H1 (cell line): ENCODE data around the gene P4HB. TPM values are rescaled to one million over a fixed set of nuclear protein-coding genes. Genes with fewer than 3 reads are reported as not detected.

Experiments
- CTCF ChIA-PET: fragments of 300-600 bp; sonication (Branson Sonifier 250); formaldehyde crosslinking; loops from one replicate; lab custom pipeline; 2021; ENCODE audit not compliant: partially characterized antibody; lab: Charles Lee
- POLR2A ChIA-PET: fragments of 300-600 bp; sonication (Branson Sonifier 250); formaldehyde crosslinking; loops from one replicate; lab custom pipeline; 2021; ENCODE audit warnings: inconsistent platforms; ENCODE audit not compliant: partially characterized antibody; lab: Charles Lee
- DNase-seq, 2 experiments: peaks; one replicate each; pipeline versions ENCODE4 v3.0.0 to v3.0.0-alpha.2; 2010 to 2022; ENCODE audit warnings: low spot score in 2 of 2, low read depth in 1 of 2, mixed read lengths in 1 of 2
- FAIRE-seq: peaks from 2 replicates; lab custom pipeline; 2011; peaks lifted over from hg19 to GRCh38; lab: Jason Lieb, UNC
- H2AFZ ChIP-seq: 2 replicates; pipeline ENCODE4 v1.8.1; 2012; ENCODE audit warnings: low read length, inconsistent platforms
- H2AK5ac ChIP-seq: 2 replicates; pipeline ENCODE4 v1.6.1; 2013; ENCODE audit warnings: low read depth, low read length
- H2BK120ac ChIP-seq: replicated peaks from 2 replicates; pipeline ENCODE3; 2013; ENCODE audit warnings: low read depth, low read length, inconsistent platforms
- H2BK12ac ChIP-seq: 2 replicates; pipeline ENCODE4 v1.6.1; 2013; ENCODE audit warnings: low read depth, low read length
- H2BK15ac ChIP-seq: 2 replicates; pipeline ENCODE4 v1.6.1; 2013; ENCODE audit warnings: low read length
- H2BK20ac ChIP-seq: 2 replicates; pipeline ENCODE4 v1.6.1; 2013; ENCODE audit warnings: low read length
- H2BK5ac ChIP-seq: 2 replicates; pipeline ENCODE4 v1.6.1; 2013; ENCODE audit warnings: low read depth, low read length
- H3K14ac ChIP-seq: 2 replicates; pipeline ENCODE4 v1.6.1; 2013; ENCODE audit warnings: inconsistent platforms; ENCODE audit not compliant: insufficient read length
- H3K18ac ChIP-seq: 2 replicates; pipeline ENCODE4 v1.6.1; 2013; ENCODE audit warnings: low read length; ENCODE audit errors: extremely low read depth
- H3K23ac ChIP-seq: 2 replicates; pipeline ENCODE4 v1.6.1; 2013; ENCODE audit warnings: inconsistent platforms; ENCODE audit not compliant: insufficient read length
- H3K23me2 ChIP-seq: 2 replicates; pipeline ENCODE4 v1.6.1; 2013; ENCODE audit warnings: low read depth, low read length
- H3K27ac ChIP-seq: 2 replicates; pipeline ENCODE4 v1.6.1; 2011; ENCODE audit warnings: low read depth, low read length, inconsistent platforms
- H3K27me3 ChIP-seq, 4 experiments: replicated peaks in 1 of 4; 1 replicate in 1 of 4; 2 replicates in 3 of 4; pipeline versions ENCODE4 v1.6.1 to v1.8.1; 2011 to 2013; ENCODE audit warnings: low read length in 3 of 4, mild to moderate bottlenecking in 3 of 4, inconsistent platforms in 2 of 4, mixed read lengths in 2 of 4, moderate library complexity in 1 of 4; ENCODE audit not compliant: control insufficient read depth in 3 of 4, insufficient read depth in 3 of 4; ENCODE audit errors: extremely low read depth in 1 of 4
- H3K36me3 ChIP-seq, 4 experiments: 2 replicates each; pipeline versions ENCODE4 v1.6.1 to v1.8.1; 2011 to 2013; ENCODE audit warnings: mild to moderate bottlenecking in 4 of 4, low read length in 3 of 4, moderate library complexity in 2 of 4, control low read depth in 1 of 4, inconsistent platforms in 1 of 4; ENCODE audit not compliant: insufficient read depth in 4 of 4, control insufficient read depth in 2 of 4
- H3K4ac ChIP-seq: replicated peaks from 2 replicates; pipeline ENCODE3; 2013; ENCODE audit warnings: low read length, low read depth, mixed read lengths, inconsistent platforms; ENCODE audit not compliant: insufficient read length
- H3K4me1 ChIP-seq, 4 experiments: replicated peaks in 1 of 4; 1 replicate in 1 of 4; 2 replicates in 3 of 4; pipeline versions ENCODE4 v1.6.1 to v1.8.1; 2011 to 2013; ENCODE audit warnings: low read length in 3 of 4, inconsistent platforms in 2 of 4, mixed read lengths in 1 of 4; ENCODE audit not compliant: insufficient read depth in 4 of 4, control insufficient read depth in 3 of 4
- H3K4me2 ChIP-seq, 2 experiments: 2 replicates each; pipeline versions ENCODE4 v1.6.1 to v1.8.1; 2011 to 2013; ENCODE audit warnings: low read depth in 2 of 2, low read length in 2 of 2, control low read depth in 1 of 2, inconsistent platforms in 1 of 2, mild to moderate bottlenecking in 1 of 2; ENCODE audit not compliant: insufficient read depth in 1 of 2
- H3K4me3 ChIP-seq, 4 experiments: fragments of 200-600, 300-600 bp in 1 of 4; sonication (generic), shearing (Covaris generic), sonication (Bioruptor Twin) in 1 of 4; 2 replicates each; pipeline versions ENCODE4 v1.5.1 to v1.8.1; 2011 to 2016; ENCODE audit warnings: low read length in 4 of 4, low read depth in 3 of 4, control low read depth in 2 of 4, inconsistent platforms in 2 of 4, mild to moderate bottlenecking in 2 of 4, mixed read lengths in 1 of 4, moderate library complexity in 1 of 4; ENCODE audit not compliant: insufficient read depth in 2 of 4; ENCODE audit errors: extremely low read depth in 1 of 4
- H3K56ac ChIP-seq: replicated peaks from 2 replicates; pipeline ENCODE3; 2013; ENCODE audit warnings: low read depth, mild to moderate bottlenecking, mixed read lengths, low read length, inconsistent platforms; ENCODE audit not compliant: insufficient read length
- H3K79me1 ChIP-seq: 2 replicates; pipeline ENCODE4 v1.6.1; 2013; ENCODE audit warnings: low read depth, low read length, control low read depth
- H3K79me2 ChIP-seq, 2 experiments: 2 replicates each; pipeline versions ENCODE4 v1.6.1 to v1.8.1; 2012 to 2013; ENCODE audit warnings: low read length in 2 of 2, mild to moderate bottlenecking in 2 of 2, inconsistent platforms in 1 of 2; ENCODE audit not compliant: insufficient read depth in 2 of 2, control insufficient read depth in 1 of 2
- H3K9ac ChIP-seq, 4 experiments: replicated peaks in 1 of 4; 1 replicate in 1 of 4; 2 replicates in 3 of 4; pipeline versions ENCODE4 v1.6.1 to v1.8.1; 2011 to 2013; ENCODE audit warnings: low read depth in 3 of 4, low read length in 3 of 4, control low read depth in 2 of 4, mild to moderate bottlenecking in 2 of 4, moderate library complexity in 2 of 4, inconsistent platforms in 1 of 4; ENCODE audit errors: extremely low read depth in 1 of 4
- H3K9me3 ChIP-seq, 2 experiments: 2 replicates each; pipeline versions ENCODE4 v1.6.1 to v1.8.1; 2012 to 2013; ENCODE audit warnings: mild to moderate bottlenecking in 2 of 2, moderate library complexity in 2 of 2, control low read depth in 1 of 2, inconsistent platforms in 1 of 2, low read depth in 1 of 2, low read length in 1 of 2, mixed read lengths in 1 of 2; ENCODE audit not compliant: insufficient read depth in 2 of 2
- H4K20me1 ChIP-seq, 2 experiments: replicated peaks in 1 of 2; 2 replicates each; pipeline versions ENCODE3 to v1.8.1; 2011 to 2013; ENCODE audit warnings: inconsistent platforms in 2 of 2, low read length in 2 of 2, mild to moderate bottlenecking in 1 of 2; ENCODE audit not compliant: insufficient read depth in 2 of 2, control insufficient read depth in 1 of 2
- H4K5ac ChIP-seq: 2 replicates; pipeline ENCODE4 v1.6.1; 2013; ENCODE audit warnings: low read length, low read depth, mixed read lengths, inconsistent platforms; ENCODE audit not compliant: insufficient read length
- H4K8ac ChIP-seq: 2 replicates; pipeline ENCODE4 v1.8.0; 2013; ENCODE audit warnings: mild to moderate bottlenecking, moderate library complexity, low read length, inconsistent platforms; ENCODE audit not compliant: insufficient read depth; ENCODE audit errors: extremely low read depth
- H4K91ac ChIP-seq: replicated peaks from 2 replicates; pipeline ENCODE3; 2013; ENCODE audit warnings: low read length, mixed read lengths, inconsistent platforms; ENCODE audit not compliant: insufficient read length
- CBX5 ChIP-seq: fragments of 300-800, 300-1000 bp; sonication (generic); IDR thresholded peaks from 2 replicates; pipeline ENCODE4 v1.7.1; 2016; ENCODE audit warnings: antibody characterized with exemption, low read length, low read depth
- CREB1 ChIP-seq: IDR thresholded peaks from 2 replicates; pipeline ENCODE4 v1.6.1; 2012; ENCODE audit warnings: inconsistent platforms
- FOSL1 ChIP-seq: IDR thresholded peaks from 2 replicates; pipeline ENCODE4 v1.6.1; 2011; ENCODE audit warnings: mild to moderate bottlenecking, low read depth, low read length, moderate library complexity; ENCODE audit not compliant: insufficient read depth
- JUND ChIP-seq: IDR thresholded peaks from 2 replicates; pipeline ENCODE4 v1.6.1; 2011; ENCODE audit warnings: mild to moderate bottlenecking, improper control_type of control experiment, low read length
- KDM1A ChIP-seq: fragments of 200-600, 300-600 bp; sonication (generic); IDR thresholded peaks from 2 replicates; pipeline ENCODE4 v1.7.1; 2016; ENCODE audit warnings: mild to moderate bottlenecking, low read length, borderline replicate concordance
- PHF8 ChIP-seq: fragments of 200-600 bp; sonication (generic); conservative IDR thresholded peaks from 2 replicates; pipeline ENCODE4 v1.7.1; 2012; ENCODE audit warnings: low read depth, mild to moderate bottlenecking, inconsistent platforms, low read length, moderate library complexity
- POU5F1 ChIP-seq: IDR thresholded peaks from 2 replicates; pipeline ENCODE4 v1.6.1; 2011; ENCODE audit warnings: low read depth, mild to moderate bottlenecking, low read length, moderate library complexity
- RBBP5 ChIP-seq: IDR thresholded peaks from 2 replicates; pipeline ENCODE4 v1.7.1; 2012; ENCODE audit warnings: low read depth, mild to moderate bottlenecking, inconsistent platforms, low read length, moderate library complexity, borderline replicate concordance
- RNF2 ChIP-seq: fragments of 200-900, 300-1000 bp; sonication (generic); IDR thresholded peaks from 2 replicates; pipeline ENCODE4 v1.7.1; 2016; ENCODE audit warnings: borderline replicate concordance, low read depth, mild to moderate bottlenecking, antibody characterized with exemption, low read length; ENCODE audit not compliant: poor library complexity, severe bottlenecking; ENCODE audit errors: missing control alignments
- SAP30 ChIP-seq: fragments of 300-600 bp; sonication (generic); IDR thresholded peaks from 2 replicates; pipeline ENCODE4 v1.7.1; 2012; ENCODE audit warnings: low read length, moderate library complexity, mild to moderate bottlenecking, inconsistent platforms; ENCODE audit not compliant: insufficient read depth, insufficient replicate concordance
- SUZ12 ChIP-seq: fragments of 200-600 bp; sonication (generic); IDR thresholded peaks from 2 replicates; pipeline ENCODE4 v1.6.1; 2012; ENCODE audit warnings: mild to moderate bottlenecking, inconsistent platforms, low read length, moderate library complexity, mixed read lengths
- TEAD4 ChIP-seq: IDR thresholded peaks from 2 replicates; pipeline ENCODE4 v1.6.1; 2012; ENCODE audit warnings: low read depth, low read length, inconsistent platforms, mixed read lengths
- ZNF274 ChIP-seq: IDR thresholded peaks from 2 replicates; pipeline ENCODE4 v1.7.0; 2012; ENCODE audit warnings: low read length, borderline replicate concordance; ENCODE audit errors: extremely low read depth
- WGBS, 2 experiments: shearing (Covaris generic) in 1 of 2; methylation state at CpG; one replicate each; pipeline versions ENCODE4 v1.1.6 to v1.1.7; 2013 to 2015; ENCODE audit warnings: low lambda C conversion rate in 2 of 2, mixed read lengths in 2 of 2, inconsistent platforms in 1 of 2, low coverage in 1 of 2, missing lambda C conversion rate in 1 of 2; ENCODE audit not compliant: insufficient replicate concordance in 2 of 2, insufficient coverage in 1 of 2, insufficient read length in 1 of 2; ENCODE audit errors: extremely low coverage in 1 of 2, missing lambda C conversion rate in 1 of 2; 5-methylcytosine and 5-hydroxymethylcytosine counted together
- polyA plus RNA-seq, 7 experiments: library from polyadenylated mRNA; depleted of rRNA in 3 of 7; stranded (reverse) in 5 of 7; unstranded in 2 of 7; fragments of >200 nt in 5 of 7; fragments of 200-250 nt in 2 of 7; gene quantifications; 1 replicate in 5 of 7; 2 replicates in 1 of 7; 4 replicates in 1 of 7; pipeline versions ENCODE4 v1.2.1 to v1.2.3, GENCODE V29; 2011 to 2013; ENCODE audit warnings: missing spikeins in 2 of 7, mixed read lengths in 2 of 7
- total RNA-seq: library from RNA; stranded (reverse); fragmentation: NEBNext Ultra II Directional; extraction: Animal tissue kit (Norgen Biotek cat#: 25700); gene quantifications from 2 replicates; pipeline ENCODE4 v1.2.1, GENCODE V29; 2021

P4HB gene
- total and polyA plus RNA-seq, 2 of the 8 experiments (the other 6 are each of a cell fraction or from before 2014, with no cell fraction given) = 41.4 to 379 TPM

- Histone ChIP-seq H2AFZ (no peak overlapping the region), H4K91ac (no peak overlapping the region), H2BK120ac (no peak overlapping the region), H3K79me2 (peaks cover 0 to 4% of the 10 kb centered on the region in 2 experiments; a peak in 1 of 4 replicates), H2BK5ac (0 out of 2 replicates have a peak overlapping the region, but pooled peaks have one; percentile 35), H2BK15ac (no peak overlapping the region), H3K4me3 (no peak overlapping the region), H3K4ac (no peak overlapping the region), H3K27me3 (no peaks in the 10 kb centered on the region), H3K23me2 (0 out of 2 replicates have a peak, but pooled peaks cover under 1% of the 10 kb centered on the region), H3K14ac (no peak overlapping the region), H3K4me1 (peaks cover 0 to 8% (median 4%) of the 10 kb centered on the region in 4 experiments; a peak in 5 of 7 replicates), H3K56ac (no peak overlapping the region), H3K23ac (no peak overlapping the region), H3K4me2 (no peak overlapping the region), H4K20me1 (no peaks in the 10 kb centered on the region), H3K9ac (no peak overlapping the region; a peak in 1 of 7 replicates), H4K8ac (no peak overlapping the region), H2BK12ac (no peak overlapping the region), H3K18ac (no peak overlapping the region), H3K79me1 (peaks cover 3% of the 10 kb centered on the region; the same call in 1 of the 2 replicates), H2BK20ac (no peak overlapping the region), H3K9me3 (no peaks in the 10 kb centered on the region), H3K36me3 (peaks cover 0 to 10% (median 6%) of the 10 kb centered on the region in 4 experiments; a peak in 4 of 8 replicates), H2AK5ac (no peak overlapping the region), H4K5ac (no peak overlapping the region), H3K27ac (no peak overlapping the region)
- no peak for DNase-seq
- ChIA-PET POLR2A (interaction anchor here (0.8 to 1.7 kb wide), 5 partner anchors 11 to 33 kb away, joined by 3 to 6 read pairs (median 3); no protein-coding TSS in a partner anchor), CTCF (interaction anchor here (0.6 to 2.4 kb wide), 3 partner anchors 30 to 475 kb away, joined by 3 to 11 read pairs (median 3); no protein-coding TSS in a partner anchor)
- 85% methylated on average over 15 of the region's 17 CpGs; no CpG with 5 or more reads in 1 of the 2 experiments for WGBS, 2 experiments
- FAIRE-seq = no peak
- no peak for TF ChIP-seq ZNF274
- no peak for TF ChIP-seq TEAD4
- TF ChIP-seq CBX5 = no peak
- no peak for TF ChIP-seq RBBP5
- no peak for TF ChIP-seq POU5F1
- no peak for TF ChIP-seq SAP30
- no peak for TF ChIP-seq CREB1
- no peak for TF ChIP-seq JUND
- TF ChIP-seq RNF2 = no peak
- no peak for TF ChIP-seq FOSL1
- no peak for TF ChIP-seq PHF8
- no peak for TF ChIP-seq KDM1A
- TF ChIP-seq SUZ12 = no peak
Measured at GRCh38 chr17:81838753-81839255, 21.5 kb downstream of the P4HB start.
